Measurements from ENCODE around the gene SPINDOC.

- TF ChIP-seq CTCF (IDR thresholded peaks at IDR 0.05), result no peak
- TF ChIP-seq EP300 (IDR thresholded peaks at IDR 0.05; ENCODE audit: low read depth), result no peak
- no peak for TF ChIP-seq POLR2A (IDR thresholded peaks at IDR 0.05)
Observed at GRCh38 chr11:63846897-63847296, 33.6 kb downstream of the SPINDOC start.
